GM23338 (cell line): ENCODE data around the gene SYT14. TPM values are rescaled to one million over a fixed set of nuclear protein-coding genes. Genes with fewer than 3 reads are reported as not detected.
"Not testable (repeated sequence)": the region's sequence is repeated elsewhere in the genome, so short reads cannot be mapped to it uniquely, and the experiment has no call there.

Experiments used
- ATAC-seq: fragments of 200-7000 bp; cut with Tn5 transposase; 3 replicates; pipeline ENCODE4 v1.9.1; 2020
- DNase-seq: peaks from one replicate; pipeline ENCODE4 v3.0.0-alpha.2; 2015; ENCODE audit warnings: low spot score
- H2AFZ ChIP-seq: fragments of 200-600 bp; sonication (generic); 2 replicates; pipeline ENCODE4 v1.8.0; 2016; ENCODE audit warnings: antibody characterized with exemption, mild to moderate bottlenecking, moderate library complexity
- H3F3A ChIP-seq: fragments of 200-600 bp; sonication (generic); replicated peaks from 2 replicates; pipeline ENCODE4 v1.8.0; 2017; ENCODE audit warnings: antibody characterized with exemption, mixed run types, low read depth
- H3K27ac ChIP-seq: fragments of 200-600 bp; sonication (generic); 2 replicates; pipeline ENCODE4 v1.6.1; 2016; ENCODE audit warnings: low read depth
- H3K27me3 ChIP-seq: fragments of 200-600 bp; sonication (generic); 2 replicates; pipeline ENCODE4 v1.8.0; 2016; ENCODE audit warnings: mild to moderate bottlenecking, mixed run types, moderate library complexity; ENCODE audit not compliant: insufficient read depth
- H3K36me3 ChIP-seq: fragments of 200-600 bp; sonication (generic); 2 replicates; pipeline ENCODE4 v1.8.0; 2016; ENCODE audit warnings: mild to moderate bottlenecking; ENCODE audit not compliant: insufficient read depth
- H3K4me1 ChIP-seq: fragments of 200-600 bp; sonication (generic); 2 replicates; pipeline ENCODE4 v1.8.0; 2016; ENCODE audit warnings: mild to moderate bottlenecking, moderate library complexity; ENCODE audit not compliant: insufficient read depth
- H3K4me2 ChIP-seq: fragments of 200-600 bp; sonication (generic); 2 replicates; pipeline ENCODE4 v1.7.1; 2017; ENCODE audit warnings: mixed run types
- H3K4me3 ChIP-seq: fragments of 200-600 bp; sonication (generic); 2 replicates; pipeline ENCODE4 v1.6.1; 2016; ENCODE audit warnings: mixed run types
- H3K79me2 ChIP-seq: fragments of 200-600 bp; sonication (generic); replicated peaks from 2 replicates; pipeline ENCODE4 v1.8.0; 2017; ENCODE audit warnings: mild to moderate bottlenecking; ENCODE audit not compliant: insufficient read depth
- H3K9me2 ChIP-seq: fragments of 200-600 bp; sonication (generic); 2 replicates; pipeline ENCODE4 v1.8.0; 2017; ENCODE audit not compliant: insufficient read depth
- H4K20me1 ChIP-seq: fragments of 200-600 bp; sonication (generic); replicated peaks from 2 replicates; pipeline ENCODE4 v1.8.0; 2017; ENCODE audit warnings: mild to moderate bottlenecking; ENCODE audit not compliant: insufficient read depth
- H3K27ac Mint-ChIP-seq: 2 replicates; pipeline ENCODE4 v1.8.0; 2020; ENCODE audit warnings: inconsistent platforms, mild to moderate bottlenecking, moderate library complexity, mixed read lengths
- H3K27me3 Mint-ChIP-seq: 3 replicates; pipeline ENCODE4 v1.8.0; 2022; ENCODE audit warnings: low read depth, mild to moderate bottlenecking, moderate library complexity, mixed read lengths, inconsistent platforms; ENCODE audit not compliant: insufficient read depth, poor library complexity
- H3K36me3 Mint-ChIP-seq: 3 replicates; pipeline ENCODE4 v1.8.0; 2021; ENCODE audit warnings: low read depth, mild to moderate bottlenecking, inconsistent platforms, moderate library complexity, mixed read lengths
- H3K4me1 Mint-ChIP-seq: 3 replicates; pipeline ENCODE4 v1.8.0; 2020; ENCODE audit warnings: mild to moderate bottlenecking, inconsistent platforms, mixed read lengths
- H3K4me3 Mint-ChIP-seq: 3 replicates; pipeline ENCODE4 v1.8.0; 2021; ENCODE audit warnings: moderate library complexity, mild to moderate bottlenecking, inconsistent platforms, mixed read lengths
- H3K9me3 Mint-ChIP-seq: 3 replicates; pipeline ENCODE4 v1.8.0; 2020; ENCODE audit warnings: moderate library complexity, mild to moderate bottlenecking, inconsistent platforms, mixed read lengths
- EZH2 ChIP-seq: fragments of 200-600 bp; sonication (generic); IDR thresholded peaks from one replicate; pipeline ENCODE4 v1.8.0; 2017; ENCODE audit warnings: antibody characterized with exemption, mild to moderate bottlenecking, low read depth; ENCODE audit not compliant: unreplicated experiment
- POLR2AphosphoS5 ChIP-seq: IDR thresholded peaks from 2 replicates; pipeline ENCODE4 v1.6.1; 2016; ENCODE audit warnings: antibody characterized with exemption, low read depth
- polyA plus RNA-seq: library from polyadenylated mRNA; unstranded; fragments of >200 nt; fragmentation: Nextera tagmentation; extraction: Ambion mirVana; gene quantifications from 2 replicates; pipeline ENCODE4 v1.2.1, GENCODE V29; 2016
- total RNA-seq: library from RNA; depleted of rRNA; stranded (reverse); fragments of >200 nt; shearing (Covaris generic); gene quantifications from 2 replicates; pipeline ENCODE4 v1.2.3, GENCODE V29; 2014
- TF ChIP-seq, protein P1 (sequence below): fragments of 250-450 bp; sonication (Bioruptor Pico); IDR thresholded peaks from 2 replicates; pipeline ENCODE4 v1.5.0; 2020; ENCODE audit warnings: mild to moderate bottlenecking, moderate library complexity
- TF ChIP-seq, protein P2 (sequence below): IDR thresholded peaks from 2 replicates; pipeline ENCODE4 v1.6.1; 2016; ENCODE audit warnings: antibody characterized with exemption

SYT14 gene
- total and polyA plus RNA-seq, 2 experiments from 2014 or later: 5.2 to 22.4 TPM

DNA sequence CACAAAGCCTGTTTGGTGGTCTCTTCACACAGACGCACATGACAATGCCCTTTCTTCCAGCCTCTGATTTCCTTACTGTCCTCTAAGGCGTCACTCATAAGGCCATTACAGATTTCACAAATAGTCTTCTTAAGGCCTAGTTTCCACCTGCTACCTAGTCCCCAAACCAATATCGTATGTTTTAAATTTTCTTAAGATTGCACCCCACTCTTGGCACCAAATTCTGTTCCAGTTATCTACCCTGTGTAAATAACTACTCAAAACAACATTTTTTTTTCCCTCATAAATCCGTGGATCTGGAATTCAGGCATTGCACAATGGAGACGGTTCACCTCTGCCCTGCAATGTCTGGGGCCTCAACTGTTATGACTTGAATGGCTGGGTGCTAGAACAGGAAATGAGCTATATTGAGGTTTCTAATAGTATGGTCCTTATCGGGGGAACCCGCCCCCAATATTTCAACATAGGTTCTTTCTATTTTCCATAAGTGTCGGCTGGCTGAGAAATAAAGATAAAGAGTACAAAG is 257.7 kb downstream of the SYT14 start (continued):
- TF ChIP-seq, protein P1, sequence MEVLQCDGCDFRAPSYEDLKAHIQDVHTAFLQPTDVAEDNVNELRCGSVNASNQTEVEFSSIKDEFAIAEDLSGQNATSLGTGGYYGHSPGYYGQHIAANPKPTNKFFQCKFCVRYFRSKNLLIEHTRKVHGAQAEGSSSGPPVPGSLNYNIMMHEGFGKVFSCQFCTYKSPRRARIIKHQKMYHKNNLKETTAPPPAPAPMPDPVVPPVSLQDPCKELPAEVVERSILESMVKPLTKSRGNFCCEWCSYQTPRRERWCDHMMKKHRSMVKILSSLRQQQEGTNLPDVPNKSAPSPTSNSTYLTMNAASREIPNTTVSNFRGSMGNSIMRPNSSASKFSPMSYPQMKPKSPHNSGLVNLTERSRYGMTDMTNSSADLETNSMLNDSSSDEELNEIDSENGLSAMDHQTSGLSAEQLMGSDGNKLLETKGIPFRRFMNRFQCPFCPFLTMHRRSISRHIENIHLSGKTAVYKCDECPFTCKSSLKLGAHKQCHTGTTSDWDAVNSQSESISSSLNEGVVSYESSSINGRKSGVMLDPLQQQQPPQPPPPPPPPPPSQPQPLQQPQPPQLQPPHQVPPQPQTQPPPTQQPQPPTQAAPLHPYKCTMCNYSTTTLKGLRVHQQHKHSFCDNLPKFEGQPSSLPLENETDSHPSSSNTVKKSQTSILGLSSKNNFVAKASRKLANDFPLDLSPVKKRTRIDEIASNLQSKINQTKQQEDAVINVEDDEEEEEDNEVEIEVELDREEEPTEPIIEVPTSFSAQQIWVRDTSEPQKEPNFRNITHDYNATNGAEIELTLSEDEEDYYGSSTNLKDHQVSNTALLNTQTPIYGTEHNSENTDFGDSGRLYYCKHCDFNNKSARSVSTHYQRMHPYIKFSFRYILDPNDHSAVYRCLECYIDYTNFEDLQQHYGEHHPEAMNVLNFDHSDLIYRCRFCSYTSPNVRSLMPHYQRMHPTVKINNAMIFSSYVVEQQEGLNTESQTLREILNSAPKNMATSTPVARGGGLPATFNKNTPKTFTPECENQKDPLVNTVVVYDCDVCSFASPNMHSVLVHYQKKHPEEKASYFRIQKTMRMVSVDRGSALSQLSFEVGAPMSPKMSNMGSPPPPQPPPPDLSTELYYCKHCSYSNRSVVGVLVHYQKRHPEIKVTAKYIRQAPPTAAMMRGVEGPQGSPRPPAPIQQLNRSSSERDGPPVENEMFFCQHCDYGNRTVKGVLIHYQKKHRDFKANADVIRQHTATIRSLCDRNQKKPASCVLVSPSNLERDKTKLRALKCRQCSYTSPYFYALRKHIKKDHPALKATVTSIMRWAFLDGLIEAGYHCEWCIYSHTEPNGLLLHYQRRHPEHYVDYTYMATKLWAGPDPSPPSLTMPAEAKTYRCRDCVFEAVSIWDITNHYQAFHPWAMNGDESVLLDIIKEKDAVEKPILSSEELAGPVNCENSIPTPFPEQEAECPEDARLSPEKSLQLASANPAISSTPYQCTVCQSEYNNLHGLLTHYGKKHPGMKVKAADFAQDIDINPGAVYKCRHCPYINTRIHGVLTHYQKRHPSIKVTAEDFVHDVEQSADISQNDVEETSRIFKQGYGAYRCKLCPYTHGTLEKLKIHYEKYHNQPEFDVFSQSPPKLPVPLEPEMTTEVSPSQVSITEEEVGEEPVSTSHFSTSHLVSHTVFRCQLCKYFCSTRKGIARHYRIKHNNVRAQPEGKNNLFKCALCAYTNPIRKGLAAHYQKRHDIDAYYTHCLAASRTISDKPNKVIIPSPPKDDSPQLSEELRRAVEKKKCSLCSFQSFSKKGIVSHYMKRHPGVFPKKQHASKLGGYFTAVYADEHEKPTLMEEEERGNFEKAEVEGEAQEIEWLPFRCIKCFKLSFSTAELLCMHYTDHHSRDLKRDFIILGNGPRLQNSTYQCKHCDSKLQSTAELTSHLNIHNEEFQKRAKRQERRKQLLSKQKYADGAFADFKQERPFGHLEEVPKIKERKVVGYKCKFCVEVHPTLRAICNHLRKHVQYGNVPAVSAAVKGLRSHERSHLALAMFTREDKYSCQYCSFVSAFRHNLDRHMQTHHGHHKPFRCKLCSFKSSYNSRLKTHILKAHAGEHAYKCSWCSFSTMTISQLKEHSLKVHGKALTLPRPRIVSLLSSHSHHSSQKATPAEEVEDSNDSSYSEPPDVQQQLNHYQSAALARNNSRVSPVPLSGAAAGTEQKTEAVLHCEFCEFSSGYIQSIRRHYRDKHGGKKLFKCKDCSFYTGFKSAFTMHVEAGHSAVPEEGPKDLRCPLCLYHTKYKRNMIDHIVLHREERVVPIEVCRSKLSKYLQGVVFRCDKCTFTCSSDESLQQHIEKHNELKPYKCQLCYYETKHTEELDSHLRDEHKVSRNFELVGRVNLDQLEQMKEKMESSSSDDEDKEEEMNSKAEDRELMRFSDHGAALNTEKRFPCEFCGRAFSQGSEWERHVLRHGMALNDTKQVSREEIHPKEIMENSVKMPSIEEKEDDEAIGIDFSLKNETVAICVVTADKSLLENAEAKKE (CRISPR knock-in tag): no peak
- TF ChIP-seq POLR2AphosphoS5 (no peak), EZH2 (no peak)
- TF ChIP-seq, protein P2, sequence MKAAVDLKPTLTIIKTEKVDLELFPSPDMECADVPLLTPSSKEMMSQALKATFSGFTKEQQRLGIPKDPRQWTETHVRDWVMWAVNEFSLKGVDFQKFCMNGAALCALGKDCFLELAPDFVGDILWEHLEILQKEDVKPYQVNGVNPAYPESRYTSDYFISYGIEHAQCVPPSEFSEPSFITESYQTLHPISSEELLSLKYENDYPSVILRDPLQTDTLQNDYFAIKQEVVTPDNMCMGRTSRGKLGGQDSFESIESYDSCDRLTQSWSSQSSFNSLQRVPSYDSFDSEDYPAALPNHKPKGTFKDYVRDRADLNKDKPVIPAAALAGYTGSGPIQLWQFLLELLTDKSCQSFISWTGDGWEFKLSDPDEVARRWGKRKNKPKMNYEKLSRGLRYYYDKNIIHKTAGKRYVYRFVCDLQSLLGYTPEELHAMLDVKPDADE: no peak

GRCh38 chr1:210196266-210196665 is 258.2 kb downstream of the SYT14 start:
- not testable (repeated sequence) for H3K27ac Mint-ChIP-seq, H3K9me3 Mint-ChIP-seq, H3K79me2 ChIP-seq

More at GRCh38 chr1:210196266-210196665, 258.2 kb downstream of the SYT14 start:
- H3K9me2 ChIP-seq, H3K36me3 ChIP-seq, H3F3A ChIP-seq, H3K4me1 ChIP-seq, H3K27me3 Mint-ChIP-seq, DNase-seq, ATAC-seq, H3K4me1 Mint-ChIP-seq, H2AFZ ChIP-seq, H3K4me3 Mint-ChIP-seq, H3K27ac ChIP-seq, H3K36me3 Mint-ChIP-seq, H3K4me2 ChIP-seq, H3K27me3 ChIP-seq, H4K20me1 ChIP-seq, H3K4me3 ChIP-seq: not testable (repeated sequence)
